Measurements from ENCODE around the gene RNF31. TPM values are rescaled to one million over a fixed set of nuclear protein-coding genes. Genes with fewer than 3 reads are reported as not detected.
"Not testable (repeated sequence)": the region's sequence is repeated elsewhere in the genome, so short reads cannot be mapped to it uniquely, and the experiment has no call there.

Gene RNF31
- total RNA-seq, 1 experiment from 2014 or later: 69.6 TPM

GRCh38 chr14:24198814-24199524 lies 51.7 kb downstream of the RNF31 start:
- POLR2A ChIA-PET (ENCODE audit: unreplicated experiment): interaction anchor here (0.5 kb wide), 1 partner anchor 10 kb away, joined by 3 read pairs; no protein-coding TSS in a partner anchor
- BruUV-seq (replicated peaks): no TSS peak

DNA sequence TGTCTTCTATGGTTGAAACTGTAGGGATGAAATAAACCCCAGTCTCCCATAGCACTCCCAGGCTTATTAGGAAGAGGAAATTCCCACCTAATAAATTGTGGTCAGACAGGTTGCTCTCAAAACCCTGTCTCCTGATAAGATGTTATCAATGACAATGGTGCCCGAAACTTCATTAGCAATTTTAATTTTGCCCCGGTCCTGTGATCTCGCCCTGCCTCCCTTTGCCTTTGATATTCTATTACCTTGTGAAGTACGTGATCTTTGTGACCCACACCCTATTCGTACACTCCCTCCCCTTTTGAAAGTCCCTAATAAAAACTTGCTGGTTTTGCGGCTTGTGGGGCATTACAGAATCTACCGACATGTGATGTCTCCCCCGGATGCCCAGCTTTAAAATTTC lies 55.2 kb downstream of the RNF31 start:
- H3K9me3 ChIP-seq (ENCODE audit: low read length); H4K20me1 ChIP-seq (ENCODE audit: low read length); H3K79me2 ChIP-seq (ENCODE audit: low read length); H3K4me2 ChIP-seq (ENCODE audit: low read length); H2AFZ ChIP-seq (ENCODE audit: low read length); H3K9me2 ChIP-seq (replicated peaks; ENCODE audit: low read length); H3K9ac ChIP-seq (ENCODE audit: low read length); intact Hi-C loops (cut with micrococcal nuclease); H3K4me1 ChIP-seq (ENCODE audit: insufficient read depth, low read length); DNase-seq; POLR2A ChIA-PET (ENCODE audit: unreplicated experiment); H3F3A ChIP-seq (ENCODE audit: low read length, unreplicated experiment); ATAC-seq; H3K4me3 ChIP-seq (ENCODE audit: low read length); H3K27ac ChIP-seq (ENCODE audit: low read length); BruUV-seq (replicated peaks); CTCF ChIA-PET; H3K27me3 ChIP-seq (ENCODE audit: low read length): not testable (repeated sequence)
- H3K36me3 ChIP-seq (ENCODE audit: low read depth, low read length): peaks cover 26% of the 10 kb centered on the region

More at GRCh38 chr14:24198814-24199524, 51.7 kb downstream of the RNF31 start:
- ATAC-seq: no peak
- Histone ChIP-seq H3K9ac (ENCODE audit: low read length) (no peak overlapping the region), H2AFZ (ENCODE audit: low read length) (no peak overlapping the region), H4K20me1 (ENCODE audit: low read length) (no peaks in the 10 kb centered on the region), H3K36me3 (ENCODE audit: low read depth, low read length) (peaks cover 10% of the 10 kb centered on the region), H3K4me1 (ENCODE audit: insufficient read depth, low read length) (peaks cover 9% of the 10 kb centered on the region), H3K4me2 (ENCODE audit: low read length) (no peak overlapping the region), H3K4me3 (ENCODE audit: low read length) (no peak overlapping the region), H3K27ac (ENCODE audit: low read length) (no peak overlapping the region), H3K9me3 (ENCODE audit: low read length) (no peaks in the 10 kb centered on the region), H3F3A (ENCODE audit: low read length, unreplicated experiment) (no peaks in the 10 kb centered on the region), H3K27me3 (ENCODE audit: low read length) (no peaks in the 10 kb centered on the region), H3K9me2 (replicated peaks; ENCODE audit: low read length) (no peaks in the 10 kb centered on the region), H3K79me2 (ENCODE audit: low read length) (peaks cover 38% of the 10 kb centered on the region)
- no peak for TF ChIP-seq EZH2phosphoT487 (IDR thresholded peaks at IDR 0.05; ENCODE audit: borderline replicate concordance, low read length)
- TF ChIP-seq EZH2 (IDR thresholded peaks at IDR 0.05; ENCODE audit: low read length, unreplicated experiment): no peak
- TF ChIP-seq CTCF (conservative IDR thresholded peaks at IDR 0.05; ENCODE audit: low read depth, low read length): no peak
- CTCF ChIA-PET: interaction anchor here (0.6 kb wide), 1 partner anchor 47 kb away, joined by 5 read pairs; no protein-coding TSS in a partner anchor
- DNase-seq: no peak
- intact Hi-C loops (cut with micrococcal nuclease): no loop called here

- H3K4me3 ChIP-seq (ENCODE audit: low read length); BruUV-seq (replicated peaks); H3K79me2 ChIP-seq (ENCODE audit: low read length); H2AFZ ChIP-seq (ENCODE audit: low read length); H3K4me1 ChIP-seq (ENCODE audit: insufficient read depth, low read length); H3K27ac ChIP-seq (ENCODE audit: low read length); intact Hi-C loops (cut with micrococcal nuclease); CTCF ChIA-PET; H3F3A ChIP-seq (ENCODE audit: low read length, unreplicated experiment); DNase-seq; H3K9me3 ChIP-seq (ENCODE audit: low read length); H4K20me1 ChIP-seq (ENCODE audit: low read length); H3K27me3 ChIP-seq (ENCODE audit: low read length); H3K4me2 ChIP-seq (ENCODE audit: low read length); POLR2A ChIA-PET (ENCODE audit: unreplicated experiment); ATAC-seq; H3K9me2 ChIP-seq (replicated peaks; ENCODE audit: low read length); H3K9ac ChIP-seq (ENCODE audit: low read length): not testable (repeated sequence)
- peaks cover 32% of the 10 kb centered on the region for H3K36me3 ChIP-seq (ENCODE audit: low read depth, low read length)
These were observed 56.1 kb downstream of the RNF31 start for GRCh38 chr14:24203249-24203886.
